ENCODE measurements around the gene EXOC4. TPM values are rescaled to one million over a fixed set of nuclear protein-coding genes. Genes with fewer than 3 reads are reported as not detected.

EXOC4 gene
- total and polyA plus RNA-seq, 12 donors, result 7.5 to 41.7 (median 34.6) TPM

- ATAC-seq, result no peak
- WGBS, 2 donors, result 64 to 80% methylated on average over 2 of the region's 2 CpGs
Observed at GRCh38 chr7:133843341-133843740, 590.5 kb downstream of the EXOC4 start.

DNA sequence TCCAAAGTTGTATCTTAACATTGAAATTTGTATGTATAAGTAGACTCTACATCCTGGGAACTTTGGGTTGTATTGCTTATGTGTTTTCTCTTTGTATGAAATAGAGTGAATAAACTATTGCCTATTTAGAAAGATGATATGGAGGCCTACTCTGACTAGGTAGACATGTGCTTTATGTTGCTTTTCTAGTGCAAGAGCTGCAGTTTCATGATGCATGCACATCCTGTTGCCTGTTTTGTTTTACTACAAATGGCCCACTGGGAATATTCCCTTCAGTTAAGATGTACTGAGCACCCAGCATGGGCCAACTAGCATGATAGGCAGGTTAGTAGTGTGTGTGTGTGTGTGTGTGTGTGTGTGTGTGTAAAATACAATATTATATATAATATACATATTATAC is 592.1 kb downstream of the EXOC4 start:
- H3K4me1 ChIP-seq, result peaks cover 0 to 13% (median under 1%) of the 10 kb centered on the region in 9 donors
- peaks cover 0 to 11% (median 0%) of the 10 kb centered on the region in 11 donors for H3K9me3 ChIP-seq
- no peak for TF ChIP-seq CTCF (IDR thresholded peaks at IDR 0.05)
- intact Hi-C loops (cut with DNase I), result no loop called here
- no peak overlapping the region for H3K27ac ChIP-seq
- no peaks in the 10 kb centered on the region for H3K36me3 ChIP-seq
- DNase-seq, result no peak
- no peak overlapping the region for H3K4me3 ChIP-seq
- no peak for ATAC-seq
- H3K27me3 ChIP-seq, result no peaks in the 10 kb centered on the region

More at GRCh38 chr7:133843341-133843740, 590.5 kb downstream of the EXOC4 start:
- DNase-seq, result no peak
- Histone ChIP-seq H3K9me3 (peaks cover 0 to 11% (median 0%) of the 10 kb centered on the region in 11 donors), H3K4me1 (peaks cover 0 to 13% (median 0%) of the 10 kb centered on the region in 9 donors), H3K27ac (no peak overlapping the region), H3K27me3 (no peaks in the 10 kb centered on the region), H3K36me3 (no peaks in the 10 kb centered on the region), H3K4me3 (no peak overlapping the region)
- intact Hi-C loops (cut with DNase I), result no loop called here
- TF ChIP-seq CTCF (IDR thresholded peaks at IDR 0.05), result no peak

- H3K27me3 ChIP-seq, result no peaks in the 10 kb centered on the region
- H3K4me1 ChIP-seq, result peaks cover 0 to 22% (median 9%) of the 10 kb centered on the region in 9 donors
- intact Hi-C loops (cut with DNase I), result no loop called here
- H3K9me3 ChIP-seq, result peaks cover 0 to 11% (median 0%) of the 10 kb centered on the region in 11 donors
- 94 to 96% methylated on average over 8 of the region's 8 CpGs for WGBS, 2 donors
- TF ChIP-seq CTCF (IDR thresholded peaks at IDR 0.05), result no peak
- ATAC-seq (no peak), DNase-seq (no peak)
- no peak overlapping the region for H3K27ac ChIP-seq
- H3K36me3 ChIP-seq, result no peaks in the 10 kb centered on the region
- H3K4me3 ChIP-seq, result no peak overlapping the region
Observed at GRCh38 chr7:133846203-133846945, 593.5 kb downstream of the EXOC4 start.

DNA sequence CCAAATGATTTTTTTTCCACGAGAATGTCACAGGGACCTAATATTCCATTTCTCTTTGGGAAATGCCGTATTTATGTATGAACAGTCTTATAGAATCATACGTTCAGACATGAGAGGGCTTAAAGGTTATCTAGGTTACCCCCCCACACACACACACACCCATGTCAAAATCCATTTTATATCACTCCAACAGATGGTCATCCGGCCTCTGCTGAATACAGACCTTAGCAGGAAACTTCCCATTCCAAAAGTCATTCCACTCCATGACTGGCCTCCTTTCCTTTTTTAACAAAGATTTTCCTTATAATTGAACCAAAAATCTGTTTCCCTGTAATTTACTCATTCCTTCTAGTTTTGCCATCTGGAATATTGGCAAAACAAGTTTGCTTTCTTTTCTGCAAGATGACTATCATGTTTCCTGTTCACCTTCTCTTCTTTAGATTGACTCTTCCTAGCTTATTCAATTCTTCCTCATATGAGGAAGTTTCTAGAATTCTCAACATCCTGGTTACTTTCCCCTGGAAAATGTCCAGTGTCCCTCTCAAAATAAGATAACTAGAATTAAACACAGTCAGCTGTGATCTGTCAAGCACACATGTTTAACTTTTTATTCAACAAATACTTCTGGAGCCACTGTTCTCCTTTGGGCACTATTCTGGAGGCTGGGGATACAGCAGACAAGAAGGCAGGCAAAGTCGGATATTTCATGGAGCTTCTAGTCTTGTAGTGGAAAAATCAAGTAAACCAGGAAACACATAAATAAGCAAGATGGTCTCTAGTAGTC is 597.8 kb downstream of the EXOC4 start:
- 56 to 62% methylated on average over 5 of the region's 5 CpGs for WGBS, 2 donors
- Histone ChIP-seq H3K27ac (peak overlapping the region in 2 of 10 donors; percentile 1 to 30), H3K9me3 (no peaks in the 10 kb centered on the region), H3K36me3 (no peaks in the 10 kb centered on the region), H3K27me3 (no peaks in the 10 kb centered on the region), H3K4me1 (peaks cover 0 to 20% (median 9%) of the 10 kb centered on the region in 9 donors), H3K4me3 (no peak overlapping the region)
- intact Hi-C loops (cut with DNase I), result no loop called here
- no peak for TF ChIP-seq CTCF (IDR thresholded peaks at IDR 0.05)
- peak in 2 of 8 donors; percentile 35 to 52 for ATAC-seq
- DNase-seq, result no peak

Measured in heart right ventricle (tissue), 16 donors.